Peyer's patch (tissue), 4 donors: ENCODE results near the gene ERVV-1. TPM values are rescaled to one million over a fixed set of nuclear protein-coding genes. Genes with fewer than 3 reads are reported as not detected.
"Not testable (repeated sequence)": the region's sequence is repeated elsewhere in the genome, so short reads cannot be mapped to it uniquely, and the experiment has no call there.

ENCODE experiments used
- DNase-seq, 3 donors: peaks; one replicate each; pipeline ENCODE4 v3.0.0-alpha.2; 2017 to 2019
- H3K27ac ChIP-seq, 4 donors: fragments of 200-600 bp; sonication (generic); one replicate each; pipeline ENCODE4 v1.5.1; 2016 to 2019
- H3K27me3 ChIP-seq, 2 donors: fragments of 200-600 bp; sonication (generic); one replicate each; pipeline ENCODE4 v1.5.1; 2019
- H3K36me3 ChIP-seq, 3 donors: fragments of 200-600 bp; sonication (generic); one replicate each; pipeline ENCODE4 v1.5.1; 2016 to 2019
- H3K4me1 ChIP-seq, 4 donors: fragments of 200-600 bp; sonication (generic); one replicate each; pipeline ENCODE4 v1.5.1; 2016 to 2019
- H3K4me3 ChIP-seq, 4 donors: fragments of 200-600 bp; sonication (generic); 1 replicate in 3 of 4; 2 replicates in 1 of 4; pipeline ENCODE4 v1.5.1; 2016 to 2019; ENCODE audit warnings: mild to moderate bottlenecking in 1 of 4
- H3K9me3 ChIP-seq, 4 donors: fragments of 200-600 bp; sonication (generic); one replicate each; pipeline ENCODE4 v1.5.1; 2016 to 2019; ENCODE audit warnings: mild to moderate bottlenecking in 1 of 4
- CTCF ChIP-seq, 6 experiments: fragments of 450-650 bp in 4 of 6; fragments of 200-600 bp in 2 of 6; sonication (generic) in 1 of 6; IDR thresholded peaks; one replicate each; pipeline ENCODE4 v1.5.1; 2017 to 2019; ENCODE audit warnings: antibody characterized with exemption in 6 of 6, mild to moderate bottlenecking in 3 of 6, moderate library complexity in 1 of 6
- POLR2A ChIP-seq, 2 donors: fragments of 450-650 bp; IDR thresholded peaks; one replicate each; pipeline ENCODE4 v1.5.1; 2017; ENCODE audit warnings: antibody characterized with exemption in 2 of 2, mild to moderate bottlenecking in 2 of 2, moderate library complexity in 2 of 2
- total RNA-seq, 4 donors: library from RNA; depleted of rRNA; stranded (reverse); fragments of >200 nt; gene quantifications; one replicate each; pipeline ENCODE4 v1.1.0, GENCODE V29; 2016

Gene ERVV-1
- total RNA-seq, 4 donors from 2014 or later, result not detected

- TF ChIP-seq POLR2A (IDR thresholded peaks at IDR 0.05), result no peak
- no peak for TF ChIP-seq CTCF (IDR thresholded peaks at IDR 0.05)
- Histone ChIP-seq H3K4me1 (no peaks in the 10 kb centered on the region), H3K27me3 (no peaks in the 10 kb centered on the region), H3K9me3 (peaks cover 0 to 16% (median 5%) of the 10 kb centered on the region in 4 donors), H3K4me3 (no peak overlapping the region), H3K36me3 (no peaks in the 10 kb centered on the region), H3K27ac (no peak overlapping the region)
- DNase-seq, result peak in 1 of 3 donors; percentile 46
These were observed 6.0 kb downstream of the ERVV-1 start for GRCh38 chr19:53019684-53020083.

GRCh38 chr19:53028306-53028705 is 14.6 kb downstream of the ERVV-1 start:
- H3K36me3 ChIP-seq, DNase-seq, H3K27me3 ChIP-seq, H3K4me1 ChIP-seq, H3K27ac ChIP-seq, H3K4me3 ChIP-seq, H3K9me3 ChIP-seq: not testable (repeated sequence)

- no peak for TF ChIP-seq CTCF (IDR thresholded peaks at IDR 0.05)
- TF ChIP-seq POLR2A (IDR thresholded peaks at IDR 0.05), result no peak
- Histone ChIP-seq H3K36me3 (no peaks in the 10 kb centered on the region), H3K4me3 (no peak overlapping the region), H3K27me3 (no peaks in the 10 kb centered on the region), H3K27ac (no peak overlapping the region), H3K4me1 (no peaks in the 10 kb centered on the region), H3K9me3 (peaks cover 0 to 21% (median 9%) of the 10 kb centered on the region in 4 donors)
- DNase-seq, result no peak
These were observed 20.3 kb downstream of the ERVV-1 start for GRCh38 chr19:53034054-53034453.

- H3K9me3 ChIP-seq, result peaks cover 0 to 24% (median 9%) of the 10 kb centered on the region in 4 donors
- no peaks in the 10 kb centered on the region for H3K27me3 ChIP-seq
- no peak overlapping the region for H3K4me3 ChIP-seq
- no peak for DNase-seq
- H3K4me1 ChIP-seq, result no peaks in the 10 kb centered on the region
- no peaks in the 10 kb centered on the region for H3K36me3 ChIP-seq
- no peak overlapping the region for H3K27ac ChIP-seq
- TF ChIP-seq CTCF (IDR thresholded peaks at IDR 0.05) (no peak), POLR2A (IDR thresholded peaks at IDR 0.05) (no peak)
These were observed 21.4 kb downstream of the ERVV-1 start for GRCh38 chr19:53034948-53035675.

GRCh38 chr19:53037101-53038097 is 23.7 kb downstream of the ERVV-1 start:
- H3K4me1 ChIP-seq, result no peaks in the 10 kb centered on the region
- H3K4me3 ChIP-seq, result no peak overlapping the region
- peaks cover 0 to 24% (median 9%) of the 10 kb centered on the region in 4 donors for H3K9me3 ChIP-seq
- no peak for TF ChIP-seq CTCF (IDR thresholded peaks at IDR 0.05)
- H3K36me3 ChIP-seq, result no peaks in the 10 kb centered on the region
- H3K27me3 ChIP-seq, result no peaks in the 10 kb centered on the region
- no peak overlapping the region for H3K27ac ChIP-seq
- no peak for DNase-seq

GRCh38 chr19:53041366-53041765 is 27.6 kb downstream of the ERVV-1 start:
- no peak for DNase-seq
- Histone ChIP-seq H3K9me3 (peaks cover 0 to 39% (median 8%) of the 10 kb centered on the region in 4 donors), H3K27ac (no peak overlapping the region), H3K4me3 (no peak overlapping the region), H3K4me1 (no peaks in the 10 kb centered on the region), H3K27me3 (no peaks in the 10 kb centered on the region), H3K36me3 (no peaks in the 10 kb centered on the region)
- TF ChIP-seq POLR2A (IDR thresholded peaks at IDR 0.05) (no peak), CTCF (IDR thresholded peaks at IDR 0.05) (no peak)
